Calu3 (cell line): ENCODE results near the gene TMEM8B. TPM values are rescaled to one million over a fixed set of nuclear protein-coding genes. Genes with fewer than 3 reads are reported as not detected.

Experiments used
- BruUV-seq: library from RNA; stranded (reverse); fragments of 400-500 nt; replicated peaks from 2 replicates; lab custom pipeline; 2021; lab: Mats Ljungman, UMichigan
- CTCF ChIA-PET: fragments of 300-600 bp; sonication (Branson Sonifier 250); formaldehyde crosslinking; loops from one replicate; lab custom pipeline; 2022; ENCODE audit warnings: antibody characterized with exemption; lab: Charles Lee
- DNase-seq: peaks from one replicate; pipeline ENCODE4 v3.0.0; 2022
- H3K27ac Mint-ChIP-seq: one replicate; pipeline ENCODE4 v1.8.0; 2022; ENCODE audit warnings: mixed read lengths; ENCODE audit not compliant: unreplicated experiment
- H3K27me3 Mint-ChIP-seq: one replicate; pipeline ENCODE4 v1.8.0; 2022; ENCODE audit warnings: mixed read lengths; ENCODE audit not compliant: unreplicated experiment
- H3K36me3 Mint-ChIP-seq: one replicate; pipeline ENCODE4 v1.8.0; 2022; ENCODE audit warnings: mild to moderate bottlenecking, moderate library complexity, mixed read lengths; ENCODE audit not compliant: insufficient read depth, unreplicated experiment
- H3K4me1 Mint-ChIP-seq: one replicate; pipeline ENCODE4 v1.8.0; 2022; ENCODE audit warnings: mild to moderate bottlenecking, low read depth, mixed read lengths; ENCODE audit not compliant: unreplicated experiment
- H3K4me3 Mint-ChIP-seq: one replicate; pipeline ENCODE4 v1.8.0; 2022; ENCODE audit warnings: mild to moderate bottlenecking, low read depth, moderate library complexity, mixed read lengths; ENCODE audit not compliant: unreplicated experiment
- H3K9me3 Mint-ChIP-seq: one replicate; pipeline ENCODE4 v1.8.0; 2022; ENCODE audit warnings: low read depth, mixed read lengths; ENCODE audit not compliant: unreplicated experiment
- intact Hi-C: fragments of 100-400 bp; cut with micrococcal nuclease; formaldehyde crosslinking; loops from one replicate; pipeline ENCODE4 v1.10.0; 2022; ENCODE audit not compliant: unreplicated experiment
- total RNA-seq: library from RNA; stranded (reverse); gene quantifications from 2 replicates; pipeline ENCODE4 v1.2.3, GENCODE V29; 2022
- TF ChIP-seq, protein P1 (sequence below): fragments of 200-600 bp; IDR thresholded peaks from one replicate; pipeline ENCODE4 v1.8.0; 2022; ENCODE audit warnings: antibody characterized with exemption; ENCODE audit not compliant: unreplicated experiment

The TMEM8B gene
- total RNA-seq, 1 experiment from 2014 or later: 2.5 TPM

DNA sequence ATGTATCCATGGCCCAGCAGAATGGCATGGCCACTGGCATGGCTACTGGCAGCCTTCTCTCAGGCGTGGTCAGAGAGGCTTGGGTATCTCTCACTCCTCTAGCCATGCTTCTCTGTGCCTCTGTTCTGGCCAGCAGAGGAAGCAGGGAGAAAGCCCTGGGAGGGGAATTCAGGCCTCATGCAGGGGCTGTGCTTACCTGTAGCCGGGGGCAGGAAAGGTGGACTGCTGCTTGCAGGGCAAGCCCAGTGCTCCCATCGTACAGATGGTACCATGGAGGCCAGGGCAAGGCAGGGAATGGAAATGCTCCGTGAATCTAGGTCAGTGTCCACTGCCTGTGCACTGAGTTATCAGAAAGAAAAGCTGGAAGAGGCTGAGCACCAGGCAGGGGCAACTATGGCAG is 38.5 kb downstream of the TMEM8B start:
- H3K27me3 Mint-ChIP-seq: peaks cover 16% of the 10 kb centered on the region
- intact Hi-C loops: no loop called here
- TF ChIP-seq, protein P1, sequence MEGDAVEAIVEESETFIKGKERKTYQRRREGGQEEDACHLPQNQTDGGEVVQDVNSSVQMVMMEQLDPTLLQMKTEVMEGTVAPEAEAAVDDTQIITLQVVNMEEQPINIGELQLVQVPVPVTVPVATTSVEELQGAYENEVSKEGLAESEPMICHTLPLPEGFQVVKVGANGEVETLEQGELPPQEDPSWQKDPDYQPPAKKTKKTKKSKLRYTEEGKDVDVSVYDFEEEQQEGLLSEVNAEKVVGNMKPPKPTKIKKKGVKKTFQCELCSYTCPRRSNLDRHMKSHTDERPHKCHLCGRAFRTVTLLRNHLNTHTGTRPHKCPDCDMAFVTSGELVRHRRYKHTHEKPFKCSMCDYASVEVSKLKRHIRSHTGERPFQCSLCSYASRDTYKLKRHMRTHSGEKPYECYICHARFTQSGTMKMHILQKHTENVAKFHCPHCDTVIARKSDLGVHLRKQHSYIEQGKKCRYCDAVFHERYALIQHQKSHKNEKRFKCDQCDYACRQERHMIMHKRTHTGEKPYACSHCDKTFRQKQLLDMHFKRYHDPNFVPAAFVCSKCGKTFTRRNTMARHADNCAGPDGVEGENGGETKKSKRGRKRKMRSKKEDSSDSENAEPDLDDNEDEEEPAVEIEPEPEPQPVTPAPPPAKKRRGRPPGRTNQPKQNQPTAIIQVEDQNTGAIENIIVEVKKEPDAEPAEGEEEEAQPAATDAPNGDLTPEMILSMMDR: no peak
- H3K4me1 Mint-ChIP-seq: no peaks in the 10 kb centered on the region
- no peak for DNase-seq
- no peaks in the 10 kb centered on the region for H3K9me3 Mint-ChIP-seq
- CTCF ChIA-PET: no interaction called here
- no TSS peak for BruUV-seq
- H3K36me3 Mint-ChIP-seq: peaks cover 3% of the 10 kb centered on the region
- no peak overlapping the region for H3K4me3 Mint-ChIP-seq
- no peak overlapping the region for H3K27ac Mint-ChIP-seq

- intact Hi-C loops: no loop called here
- TF ChIP-seq, protein P1: no peak
- H3K36me3 Mint-ChIP-seq: no peaks in the 10 kb centered on the region
- DNase-seq: no peak
- no peaks in the 10 kb centered on the region for H3K4me1 Mint-ChIP-seq
- no TSS peak for BruUV-seq
- H3K9me3 Mint-ChIP-seq: no peaks in the 10 kb centered on the region
- no peak overlapping the region for H3K27ac Mint-ChIP-seq
- H3K27me3 Mint-ChIP-seq: peaks cover 7% of the 10 kb centered on the region
- CTCF ChIA-PET: no interaction called here
- no peak overlapping the region for H3K4me3 Mint-ChIP-seq
Measured at GRCh38 chr9:35868933-35869332, 39.9 kb downstream of the TMEM8B start.

DNA sequence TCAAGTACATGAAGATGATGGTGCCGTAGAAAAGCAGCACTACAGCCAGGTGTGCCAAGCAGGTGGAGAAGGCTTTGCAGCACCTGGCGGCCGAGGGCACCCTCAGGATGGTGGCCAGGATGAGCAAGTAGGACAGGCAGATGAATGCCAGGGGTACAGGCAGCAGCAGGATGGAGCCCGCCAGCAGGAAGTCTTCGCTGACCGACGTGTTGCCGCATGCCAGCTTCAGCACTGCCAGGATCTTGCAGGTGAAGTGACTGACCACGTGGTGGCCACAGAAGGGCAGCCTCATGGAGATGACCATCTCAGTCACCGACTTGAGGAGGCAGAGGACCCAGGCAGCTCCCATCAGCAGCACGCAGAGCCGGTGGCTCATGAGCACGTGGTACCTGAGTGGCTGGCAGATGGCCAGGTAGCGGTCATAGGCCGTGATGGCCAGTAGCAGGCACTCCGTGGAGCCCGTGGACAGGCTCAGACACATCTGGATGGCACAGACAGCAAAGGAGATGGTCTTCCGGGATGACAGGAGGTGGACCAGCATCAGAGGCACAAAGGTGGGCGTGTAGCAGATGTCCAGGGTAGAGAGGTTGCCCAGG is 40.7 kb downstream of the TMEM8B start:
- TF ChIP-seq, protein P1: no peak
- no peaks in the 10 kb centered on the region for H3K9me3 Mint-ChIP-seq
- H3K27me3 Mint-ChIP-seq: peaks cover under 1% of the 10 kb centered on the region
- H3K4me3 Mint-ChIP-seq: no peak overlapping the region
- no peak for DNase-seq
- no peaks in the 10 kb centered on the region for H3K4me1 Mint-ChIP-seq
- intact Hi-C loops: no loop called here
- CTCF ChIA-PET: no interaction called here
- BruUV-seq: no TSS peak
- H3K36me3 Mint-ChIP-seq: no peaks in the 10 kb centered on the region
- H3K27ac Mint-ChIP-seq: no peak overlapping the region

DNA sequence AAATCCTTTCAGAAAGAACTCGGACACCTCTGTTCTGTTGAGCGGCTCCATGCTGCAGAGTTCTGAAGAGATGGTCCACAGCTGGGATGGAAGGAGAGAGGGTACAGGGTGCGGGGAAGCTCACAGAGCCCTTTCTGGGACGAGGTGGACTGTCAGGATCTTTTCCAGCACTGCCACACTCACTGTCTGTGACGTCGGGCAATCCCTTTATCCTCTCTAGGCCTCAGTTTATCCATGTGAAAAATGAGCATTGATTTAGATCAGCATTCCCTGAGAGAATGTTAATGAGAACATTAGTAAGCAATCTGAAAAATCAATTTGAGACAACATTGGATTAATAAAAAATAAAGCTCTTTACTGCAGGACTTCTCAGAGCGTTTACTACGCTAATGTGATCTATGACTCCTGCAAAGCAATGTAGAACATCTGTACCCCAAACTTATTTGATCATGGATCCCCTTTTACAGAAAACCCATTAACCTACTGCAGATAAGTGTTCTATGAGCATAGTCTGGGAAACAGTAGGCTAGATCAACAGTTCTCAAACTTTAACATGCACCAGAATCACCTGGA is 41.4 kb downstream of the TMEM8B start, which contains the start of gene OR13J1:
TSS of gene OR13J1 (minus strand) at position 51 of the 573 bp plus-strand sequence. CDS start at position 51, 0 bp downstream.
- intact Hi-C loops: no loop called here
- CTCF ChIA-PET: interaction anchor here (1.2 kb wide), 1 partner anchor 11 kb away, joined by 3 read pairs; no protein-coding TSS in a partner anchor
- Mint-ChIP-seq H3K4me3 (no peak within 1 kb of the TSS), H3K27me3 (peaks cover 8% of the 10 kb centered on the region), H3K27ac (no peak within 1 kb of the TSS), H3K4me1 (no peaks in the 10 kb centered on the region), H3K36me3 (no peaks in the 10 kb centered on the region), H3K9me3 (no peaks in the 10 kb centered on the region)
- no peak for DNase-seq
- no TSS peak for BruUV-seq
- TF ChIP-seq, protein P1: no peak
